HG03196 (cell line): Measurements from ENCODE around the gene MAGED2.
"Not testable (repeated sequence)": the region's sequence is repeated elsewhere in the genome, so short reads cannot be mapped to it uniquely, and the experiment has no call there.

Experiments
- ATAC-seq: cut with Tn5 transposase; IDR thresholded peaks from one replicate; pipeline ENCODE4 v1.9.1; 2021; ENCODE audit not compliant: unreplicated experiment

Gene MAGED2

GRCh38 chrX:54807524-54808108 is at the start of gene MAGED2:
TSS of gene MAGED2 (plus strand) at chrX:54807745. CDS start at chrX:54809332, 1,587 bp downstream.
- ATAC-seq: no peak

- ATAC-seq: no peak
Measured at GRCh38 chrX:54758114-54759055, 49.2 kb upstream of the MAGED2 start.

- ATAC-seq: not testable (repeated sequence)
Measured at GRCh38 chrX:54774391-54775094, 33.0 kb upstream of the MAGED2 start.

GRCh38 chrX:54776061-54776460 is 31.5 kb upstream of the MAGED2 start:
- ATAC-seq: no peak

- no peak for ATAC-seq
Measured at GRCh38 chrX:54776987-54777672, 30.4 kb upstream of the MAGED2 start.

- ATAC-seq: no peak
Measured at GRCh38 chrX:54785901-54786300, 21.6 kb upstream of the MAGED2 start.

- no peak for ATAC-seq
Measured at GRCh38 chrX:54786967-54787366, 20.6 kb upstream of the MAGED2 start.

GRCh38 chrX:54788446-54788845 is 19.1 kb upstream of the MAGED2 start:
- ATAC-seq: no peak

GRCh38 chrX:54789405-54789804 is 18.1 kb upstream of the MAGED2 start:
- ATAC-seq: not testable (repeated sequence)

- no peak for ATAC-seq
Measured at GRCh38 chrX:54794028-54794427, 13.5 kb upstream of the MAGED2 start.

GRCh38 chrX:54794795-54795194 is 12.8 kb upstream of the MAGED2 start:
- no peak for ATAC-seq

GRCh38 chrX:54798137-54798536 is 9.4 kb upstream of the MAGED2 start, which contains the start of gene ITIH6:
TSS of gene ITIH6 (minus strand) at chrX:54798255. CDS start at chrX:54798210, 45 bp downstream.
- ATAC-seq: no peak

GRCh38 chrX:54799046-54799445 is 8.5 kb upstream of the MAGED2 start:
- no peak for ATAC-seq

GRCh38 chrX:54808109-54808604 is 612 bp downstream of the MAGED2 start:
- peak; percentile 20 for ATAC-seq

GRCh38 chrX:54808605-54809483 is 1.3 kb downstream of the MAGED2 start:
- ATAC-seq: peak; percentile 92

GRCh38 chrX:54810532-54810931 is 3.0 kb downstream of the MAGED2 start:
- no peak for ATAC-seq

GRCh38 chrX:54811301-54811885 is 3.8 kb downstream of the MAGED2 start:
- no peak for ATAC-seq

- no peak for ATAC-seq
Measured at GRCh38 chrX:54812306-54812705, 4.8 kb downstream of the MAGED2 start.

GRCh38 chrX:54817220-54817820 is 9.8 kb downstream of the MAGED2 start:
- no peak for ATAC-seq
